ENCODE measurements around the gene DIS3L2.

DNA sequence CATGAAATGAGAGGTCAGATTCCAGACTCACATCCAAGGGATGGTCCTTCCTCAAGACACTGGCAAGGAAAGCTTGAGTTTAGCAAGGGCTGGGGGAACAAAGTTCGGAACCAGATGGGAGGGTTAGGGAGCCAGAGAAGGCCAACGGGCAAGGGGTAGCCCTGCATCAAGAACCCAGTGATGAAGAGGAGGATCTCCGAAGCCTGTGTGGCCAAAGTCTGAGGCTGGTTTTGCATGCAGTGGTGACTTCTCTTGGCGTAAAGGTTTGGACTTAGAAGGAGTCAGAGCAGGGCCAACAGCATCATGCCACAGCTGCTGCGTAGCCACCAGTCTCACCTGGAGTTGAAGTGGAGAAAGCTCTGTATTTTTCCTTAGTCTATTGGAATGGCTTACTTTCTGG is 293.5 kb downstream of the DIS3L2 start:
- TF ChIP-seq, protein P1, sequence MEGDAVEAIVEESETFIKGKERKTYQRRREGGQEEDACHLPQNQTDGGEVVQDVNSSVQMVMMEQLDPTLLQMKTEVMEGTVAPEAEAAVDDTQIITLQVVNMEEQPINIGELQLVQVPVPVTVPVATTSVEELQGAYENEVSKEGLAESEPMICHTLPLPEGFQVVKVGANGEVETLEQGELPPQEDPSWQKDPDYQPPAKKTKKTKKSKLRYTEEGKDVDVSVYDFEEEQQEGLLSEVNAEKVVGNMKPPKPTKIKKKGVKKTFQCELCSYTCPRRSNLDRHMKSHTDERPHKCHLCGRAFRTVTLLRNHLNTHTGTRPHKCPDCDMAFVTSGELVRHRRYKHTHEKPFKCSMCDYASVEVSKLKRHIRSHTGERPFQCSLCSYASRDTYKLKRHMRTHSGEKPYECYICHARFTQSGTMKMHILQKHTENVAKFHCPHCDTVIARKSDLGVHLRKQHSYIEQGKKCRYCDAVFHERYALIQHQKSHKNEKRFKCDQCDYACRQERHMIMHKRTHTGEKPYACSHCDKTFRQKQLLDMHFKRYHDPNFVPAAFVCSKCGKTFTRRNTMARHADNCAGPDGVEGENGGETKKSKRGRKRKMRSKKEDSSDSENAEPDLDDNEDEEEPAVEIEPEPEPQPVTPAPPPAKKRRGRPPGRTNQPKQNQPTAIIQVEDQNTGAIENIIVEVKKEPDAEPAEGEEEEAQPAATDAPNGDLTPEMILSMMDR (IDR thresholded peaks at IDR 0.05): no peak
- TF ChIP-seq POLR2A (IDR thresholded peaks at IDR 0.05): no peak
